Thoracic aorta (tissue), 2 donors: ENCODE results near the gene ATP6V0B. TPM values are rescaled to one million over a fixed set of nuclear protein-coding genes. Genes with fewer than 3 reads are reported as not detected.

Source experiments
- ATAC-seq: fragments of 150-250 bp; one replicate; pipeline ENCODE4 v1.8.0; 2017; ENCODE audit warnings: low read depth; ENCODE audit not compliant: insufficient number of reproducible peaks, low FRiP score
- DNase-seq: peaks from one replicate; pipeline ENCODE4 v3.0.0-alpha.2; 2020; ENCODE audit warnings: low spot score
- H3K27ac ChIP-seq, 2 donors: fragments of 200-600 bp; sonication (generic); 1 replicate in 1 of 2; 2 replicates in 1 of 2; pipeline ENCODE4 v1.5.1; 2016; ENCODE audit warnings: mild to moderate bottlenecking in 2 of 2, moderate library complexity in 2 of 2
- H3K27me3 ChIP-seq: fragments of 200-600 bp; sonication (generic); replicated peaks from 2 replicates; pipeline ENCODE4 v1.6.0; 2016; ENCODE audit warnings: mild to moderate bottlenecking; ENCODE audit not compliant: insufficient read depth
- H3K36me3 ChIP-seq: fragments of 200-600 bp; sonication (generic); one replicate; pipeline ENCODE4 v1.5.1; 2016
- H3K4me1 ChIP-seq, 2 donors: fragments of 200-600 bp; sonication (generic); 1 replicate in 1 of 2; 2 replicates in 1 of 2; pipeline versions ENCODE4 v1.5.1 to v1.6.0; 2016; ENCODE audit warnings: low read depth in 2 of 2, mild to moderate bottlenecking in 1 of 2; ENCODE audit not compliant: control insufficient read depth in 1 of 2
- H3K4me3 ChIP-seq: fragments of 200-600 bp; sonication (generic); 2 replicates; pipeline ENCODE4 v1.5.1; 2016; ENCODE audit warnings: mild to moderate bottlenecking
- H3K9me3 ChIP-seq: fragments of 200-600 bp; sonication (generic); 2 replicates; pipeline ENCODE4 v1.5.1; 2016
- CTCF ChIP-seq: fragments of 200-600 bp; sonication (generic); IDR thresholded peaks from one replicate; pipeline ENCODE4 v1.5.1; 2019; ENCODE audit warnings: antibody characterized with exemption
- total RNA-seq, 2 donors: library from RNA; depleted of rRNA; stranded (reverse); fragments of >200 nt; gene quantifications; one replicate each; pipeline versions ENCODE4 v1.1.0 to v1.2.3, GENCODE V29; 2016

The ATP6V0B gene
- total RNA-seq, 2 donors from 2014 or later, result 72.3 to 136 TPM

- H3K9me3 ChIP-seq, result no peaks in the 10 kb centered on the region
- no peak overlapping the region for H3K27ac ChIP-seq
- DNase-seq (no peak), ATAC-seq (no peak)
- no peaks in the 10 kb centered on the region for H3K27me3 ChIP-seq
- TF ChIP-seq CTCF, result no peak
- no peak overlapping the region for H3K4me3 ChIP-seq
- H3K36me3 ChIP-seq, result peaks cover 13% of the 10 kb centered on the region
- H3K4me1 ChIP-seq, result peaks cover 5 to 18% of the 10 kb centered on the region in 2 donors
Measured at GRCh38 chr1:43998000-43998378, 23.2 kb downstream of the ATP6V0B start.

GRCh38 chr1:43999455-43999854 is 24.7 kb downstream of the ATP6V0B start:
- ATAC-seq (no peak), DNase-seq (no peak)
- no peak overlapping the region for H3K4me3 ChIP-seq
- TF ChIP-seq CTCF, result no peak
- peaks cover 5 to 18% of the 10 kb centered on the region in 2 donors for H3K4me1 ChIP-seq
- no peaks in the 10 kb centered on the region for H3K27me3 ChIP-seq
- no peaks in the 10 kb centered on the region for H3K9me3 ChIP-seq
- peaks cover 13% of the 10 kb centered on the region for H3K36me3 ChIP-seq
- no peak overlapping the region for H3K27ac ChIP-seq

- ATAC-seq, result no peak
- no peak overlapping the region for H3K4me3 ChIP-seq
- TF ChIP-seq CTCF, result no peak
Measured at GRCh38 chr1:44000122-44000665, 25.4 kb downstream of the ATP6V0B start.

GRCh38 chr1:44002165-44002564 is 27.4 kb downstream of the ATP6V0B start:
- Histone ChIP-seq H3K27ac (no peak overlapping the region), H3K27me3 (no peaks in the 10 kb centered on the region), H3K9me3 (no peaks in the 10 kb centered on the region), H3K4me3 (no peak overlapping the region), H3K4me1 (peaks cover 0 to 9% of the 10 kb centered on the region in 2 donors), H3K36me3 (peaks cover 13% of the 10 kb centered on the region)
- DNase-seq (no peak), ATAC-seq (no peak)
- no peak for TF ChIP-seq CTCF

More at GRCh38 chr1:44000122-44000665, 25.4 kb downstream of the ATP6V0B start:
- Histone ChIP-seq H3K27me3 (no peaks in the 10 kb centered on the region), H3K9me3 (no peaks in the 10 kb centered on the region), H3K27ac (no peak overlapping the region), H3K36me3 (peaks cover 13% of the 10 kb centered on the region), H3K4me1 (peaks cover 5 to 18% of the 10 kb centered on the region in 2 donors)
- no peak for DNase-seq

GRCh38 chr1:44002606-44003157 is 27.9 kb downstream of the ATP6V0B start:
- H3K9me3 ChIP-seq, result no peaks in the 10 kb centered on the region
- H3K4me1 ChIP-seq, result peaks cover 0 to 4% of the 10 kb centered on the region in 2 donors
- no peaks in the 10 kb centered on the region for H3K27me3 ChIP-seq
- H3K4me3 ChIP-seq, result no peak overlapping the region
- peaks cover 13% of the 10 kb centered on the region for H3K36me3 ChIP-seq
- DNase-seq, result no peak
- TF ChIP-seq CTCF, result peak; percentile 12
- no peak overlapping the region for H3K27ac ChIP-seq
- ATAC-seq, result no peak
